ENCODE results near the gene ORAI3.

Gene ORAI3

DNA sequence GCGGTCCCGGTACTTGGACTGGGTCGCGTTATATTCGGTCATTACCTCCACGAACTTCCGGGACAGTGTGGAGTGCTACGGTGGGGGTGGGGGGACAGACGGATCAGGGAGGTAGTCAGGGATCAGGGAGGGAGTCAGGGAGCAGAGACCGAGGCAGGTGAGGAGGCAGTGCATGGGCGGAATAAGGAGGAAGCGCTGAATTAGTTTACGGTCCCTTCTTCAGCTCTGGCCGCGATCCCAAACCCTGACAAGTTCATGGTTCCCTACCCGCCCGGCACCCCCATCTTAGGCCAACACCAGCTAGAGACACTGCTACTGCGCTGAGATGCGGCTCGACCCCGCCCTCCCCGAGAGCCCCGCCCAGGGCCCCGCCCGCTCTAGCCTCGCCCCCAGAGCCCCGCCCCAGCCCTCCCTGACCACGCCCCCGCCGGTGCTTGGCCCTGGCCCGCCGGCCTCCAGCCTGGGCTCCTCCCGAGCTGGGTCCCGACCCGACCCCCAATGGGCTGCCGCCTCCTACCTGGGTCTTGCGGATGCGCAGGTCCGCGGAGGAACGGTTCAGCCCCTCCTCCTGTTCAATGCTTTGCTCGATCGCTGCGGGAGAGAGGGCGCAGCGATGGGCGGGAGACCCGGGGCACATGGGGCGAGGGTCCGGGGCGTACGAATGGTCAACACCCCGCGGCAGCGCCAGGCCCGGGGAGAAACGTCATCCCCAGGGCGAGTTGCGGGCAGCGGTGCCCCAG, 48.3 kb downstream of the ORAI3 start:
- Histone ChIP-seq H4K20me1 (no peaks in the 10 kb centered on the region), H3K4me1 (no peaks in the 10 kb centered on the region), H3K9ac (no peak overlapping the region), H3K27ac (no peak overlapping the region), H3K36me3 (no peaks in the 10 kb centered on the region), H3K4me2 (peak overlapping the region; percentile 59), H3K9me3 (no peaks in the 10 kb centered on the region), H3K4me3 (no peak overlapping the region), H3K27me3 (no peaks in the 10 kb centered on the region)
- no peak for TF ChIP-seq Cebpa-rat (IDR thresholded peaks at IDR 0.05)

DNA sequence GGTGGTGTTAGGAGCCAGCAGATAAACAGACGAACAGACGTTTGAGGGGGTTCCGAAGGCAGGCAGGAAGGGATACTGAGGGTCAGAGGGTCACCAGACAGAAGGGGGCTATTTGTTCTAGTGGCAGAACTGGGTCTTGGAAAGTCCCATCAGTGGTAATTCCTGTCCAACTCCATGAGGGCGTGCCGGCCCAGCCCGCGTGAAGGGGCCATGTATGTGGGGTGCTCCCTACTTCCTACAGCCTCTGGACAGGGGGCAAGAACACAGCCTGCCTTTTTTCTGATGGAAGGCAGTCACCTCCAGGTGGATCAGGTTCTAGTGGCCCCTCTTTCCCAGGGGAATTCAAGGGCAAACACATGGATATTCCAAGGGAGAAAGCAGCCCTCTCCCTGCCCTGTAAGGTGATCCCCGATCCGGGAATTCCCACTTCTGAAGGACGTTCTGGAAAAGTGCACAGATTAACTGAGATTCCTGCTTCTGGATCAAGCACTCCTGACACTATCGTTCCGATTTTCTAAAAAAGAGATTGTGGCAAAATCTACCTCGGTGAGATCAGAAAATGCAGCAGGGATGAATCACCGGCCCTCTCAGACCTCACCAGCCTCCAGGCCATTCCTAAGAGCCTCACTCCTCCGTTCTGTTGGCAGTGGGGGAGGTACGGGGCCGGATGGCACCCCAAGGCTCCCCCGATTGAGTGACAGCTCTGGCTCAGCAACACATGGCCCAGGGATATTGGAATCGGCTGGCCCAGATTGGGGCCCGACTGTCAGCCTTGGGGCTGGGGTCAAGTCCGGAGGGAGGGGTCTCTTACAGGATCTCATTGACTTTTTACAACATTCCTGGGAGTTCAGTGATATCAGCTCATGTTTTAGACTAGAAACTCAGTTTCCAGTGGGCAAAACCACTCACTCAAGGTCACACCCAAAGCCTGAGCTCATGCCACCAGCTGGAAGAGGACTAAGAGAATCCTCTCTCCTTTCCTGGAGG, 49.1 kb downstream of the ORAI3 start:
- H3K36me3 ChIP-seq: no peaks in the 10 kb centered on the region
- no peak overlapping the region for H3K27ac ChIP-seq
- no peak for TF ChIP-seq Cebpa-rat (IDR thresholded peaks at IDR 0.05)
- H3K4me3 ChIP-seq: no peak overlapping the region
- no peak overlapping the region for H3K4me2 ChIP-seq
- no peaks in the 10 kb centered on the region for H3K27me3 ChIP-seq
- no peaks in the 10 kb centered on the region for H3K9me3 ChIP-seq
- H3K4me1 ChIP-seq: no peaks in the 10 kb centered on the region
- no peak overlapping the region for H3K9ac ChIP-seq
- H4K20me1 ChIP-seq: no peaks in the 10 kb centered on the region

DNA sequence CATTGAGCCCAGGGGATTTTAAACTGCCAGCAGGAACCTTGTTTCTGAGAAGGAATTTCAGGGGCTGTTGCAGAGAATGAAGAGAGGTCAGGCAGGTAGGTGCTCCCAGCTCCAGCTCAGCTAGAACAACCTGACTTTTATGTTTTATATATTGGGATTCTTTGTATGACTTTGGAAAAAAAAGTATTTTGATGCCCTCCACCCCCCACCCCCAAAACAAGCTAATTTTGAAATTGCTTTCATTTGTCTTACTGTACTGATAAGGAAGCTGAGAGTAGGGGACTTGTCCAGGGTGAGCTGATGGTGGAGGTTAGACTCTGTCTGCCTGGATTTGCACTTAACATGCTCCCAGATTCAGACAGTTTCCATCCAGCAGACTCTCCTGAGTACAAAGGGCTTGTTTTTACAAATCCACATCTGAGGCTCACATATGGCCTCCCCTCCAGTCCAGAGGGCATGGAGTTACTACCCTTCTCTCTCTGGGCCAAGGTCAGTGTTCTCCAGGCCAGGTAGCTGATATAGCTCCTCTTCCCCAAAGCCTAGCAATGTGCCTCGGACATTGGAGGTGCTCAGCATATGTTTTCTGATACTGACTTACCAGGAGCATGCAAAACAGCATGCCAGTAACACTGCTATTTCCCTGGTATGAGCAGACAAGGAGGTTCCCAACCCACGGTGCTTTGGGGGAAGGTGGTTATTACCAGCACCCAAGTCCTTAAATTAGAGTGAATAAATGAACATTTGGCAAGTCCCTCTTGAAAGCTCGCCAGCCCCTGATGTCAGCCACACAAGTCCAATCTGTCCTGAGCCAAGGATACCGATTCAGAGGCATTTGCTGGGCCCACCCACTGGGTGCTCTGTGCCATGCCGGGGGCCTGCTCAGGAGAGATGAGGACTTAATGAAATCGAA, 50.2 kb downstream of the ORAI3 start:
- Histone ChIP-seq H3K27me3 (no peaks in the 10 kb centered on the region), H3K27ac (no peak overlapping the region), H3K4me2 (no peak overlapping the region), H3K36me3 (no peaks in the 10 kb centered on the region), H3K9me3 (no peaks in the 10 kb centered on the region), H3K4me1 (no peaks in the 10 kb centered on the region), H3K9ac (no peak overlapping the region), H4K20me1 (0 out of 2 replicates have a peak, but pooled peaks cover 7% of the 10 kb centered on the region), H3K4me3 (no peak overlapping the region)
- TF ChIP-seq Cebpa-rat (IDR thresholded peaks at IDR 0.05): no peak

DNA sequence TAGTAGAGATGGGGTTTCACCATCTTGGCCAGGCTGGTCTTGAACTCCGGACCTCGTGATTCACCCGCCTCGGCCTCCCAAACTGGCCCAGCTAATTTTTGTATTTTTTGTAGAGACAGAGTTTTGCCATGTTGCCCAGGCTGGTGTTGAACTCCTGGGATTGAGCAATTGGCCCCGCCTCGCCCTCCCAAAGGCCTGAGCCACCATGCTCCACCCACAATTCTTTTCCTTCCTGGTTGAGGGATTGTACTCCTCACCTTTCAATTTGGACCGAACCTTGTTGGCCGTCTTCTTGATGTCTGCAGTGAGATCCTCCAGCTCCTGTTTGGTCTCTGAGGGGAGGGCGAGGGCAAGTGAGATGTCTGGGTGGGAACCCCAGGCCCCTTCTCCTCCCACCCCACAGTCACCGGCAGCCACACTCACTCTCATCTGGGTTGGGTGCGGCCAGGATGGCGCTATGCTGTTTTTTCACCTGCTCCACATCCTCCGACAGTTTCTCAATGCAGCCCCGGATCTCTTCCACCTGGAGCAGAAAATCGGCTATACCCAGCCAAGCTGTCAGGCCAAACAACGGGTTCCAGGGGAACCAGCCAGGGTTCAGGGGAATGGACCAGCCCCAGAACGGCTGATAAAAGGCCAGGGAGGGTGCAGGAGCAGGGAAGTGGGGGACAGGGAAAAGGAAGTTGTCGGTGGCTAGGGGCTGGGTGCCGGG, 52.0 kb downstream of the ORAI3 start:
- Histone ChIP-seq H3K36me3 (no peaks in the 10 kb centered on the region), H4K20me1 (0 out of 2 replicates have a peak, but pooled peaks cover 8% of the 10 kb centered on the region), H3K9ac (no peak overlapping the region), H3K4me3 (no peak overlapping the region), H3K27ac (no peak overlapping the region), H3K4me1 (no peaks in the 10 kb centered on the region), H3K4me2 (no peak overlapping the region), H3K9me3 (no peaks in the 10 kb centered on the region), H3K27me3 (no peaks in the 10 kb centered on the region)
- no peak for TF ChIP-seq Cebpa-rat (IDR thresholded peaks at IDR 0.05)

DNA sequence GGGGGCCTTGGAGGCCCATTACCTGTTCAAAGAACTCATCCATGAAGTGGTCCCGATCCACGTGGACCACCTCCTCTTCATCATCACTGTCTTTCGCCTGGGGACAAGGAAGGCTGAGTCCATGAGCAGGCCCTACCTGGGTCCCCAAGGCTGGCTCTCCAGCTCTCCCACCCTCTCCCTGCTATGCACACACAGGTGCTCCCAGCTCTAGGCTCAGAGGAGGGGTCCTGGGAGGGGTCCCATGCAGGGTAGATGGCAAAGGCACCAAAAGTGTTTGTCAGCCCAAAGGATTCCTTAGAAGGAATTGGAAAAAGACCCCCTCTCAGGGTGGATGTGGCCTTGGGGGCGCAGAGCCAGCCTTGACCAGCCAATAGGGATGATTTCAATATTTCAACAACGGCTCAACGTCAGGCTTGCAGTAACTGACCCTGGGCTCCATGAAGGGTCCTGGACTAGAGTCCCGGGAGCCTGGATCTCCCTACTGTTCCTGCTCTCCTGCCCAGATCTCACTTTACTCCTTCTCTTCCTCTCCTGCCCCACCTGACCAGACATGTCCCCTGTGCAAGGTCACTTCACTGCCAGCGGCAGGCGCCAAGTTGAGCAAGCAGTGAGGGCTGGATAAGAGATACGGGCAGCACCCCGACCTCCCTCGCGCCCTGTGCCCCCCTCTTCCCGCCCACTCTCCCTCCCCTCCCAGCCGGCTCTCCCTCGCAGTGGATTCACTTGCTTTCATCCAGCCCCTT, 52.8 kb downstream of the ORAI3 start:
- H3K36me3 ChIP-seq: no peaks in the 10 kb centered on the region
- 0 out of 2 replicates have a peak, but pooled peaks cover 8% of the 10 kb centered on the region for H4K20me1 ChIP-seq
- H3K27ac ChIP-seq: no peak overlapping the region
- H3K4me2 ChIP-seq: no peak overlapping the region
- no peak for TF ChIP-seq Cebpa-rat (IDR thresholded peaks at IDR 0.05)
- no peaks in the 10 kb centered on the region for H3K27me3 ChIP-seq
- no peak overlapping the region for H3K9ac ChIP-seq
- no peak overlapping the region for H3K4me3 ChIP-seq
- no peaks in the 10 kb centered on the region for H3K4me1 ChIP-seq
- H3K9me3 ChIP-seq: no peaks in the 10 kb centered on the region

DNA sequence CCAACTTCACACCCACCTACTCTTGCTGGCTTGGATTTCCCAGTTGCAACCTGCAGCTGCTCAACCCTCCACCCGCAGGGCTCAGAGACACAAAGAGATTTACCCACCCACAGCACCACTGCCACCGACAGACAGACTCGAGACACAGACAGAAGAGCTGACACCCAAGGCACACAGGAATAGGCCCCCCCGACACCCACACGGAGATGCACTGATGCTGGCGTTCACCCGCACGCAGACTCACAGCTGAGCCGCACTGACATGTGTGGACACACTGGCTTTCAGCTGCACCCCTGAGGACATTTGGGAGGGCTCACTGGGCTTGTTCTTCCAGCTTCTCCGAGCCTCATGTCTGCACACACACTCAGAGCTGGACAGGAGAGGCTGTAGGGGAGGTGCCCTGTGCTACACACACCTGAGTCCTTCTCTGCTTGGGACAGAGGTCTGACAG, 53.4 kb downstream of the ORAI3 start:
- no peak overlapping the region for H3K4me2 ChIP-seq
- H3K27me3 ChIP-seq: no peaks in the 10 kb centered on the region
- H3K9me3 ChIP-seq: no peaks in the 10 kb centered on the region
- H3K9ac ChIP-seq: 0 out of 2 replicates have a peak overlapping the region, but pooled peaks have one; percentile 10
- peaks cover 4% of the 10 kb centered on the region for H3K4me1 ChIP-seq
- no peak overlapping the region for H3K4me3 ChIP-seq
- H3K27ac ChIP-seq: no peak overlapping the region
- TF ChIP-seq Cebpa-rat (IDR thresholded peaks at IDR 0.05): no peak
- H3K36me3 ChIP-seq: no peaks in the 10 kb centered on the region
- 0 out of 2 replicates have a peak, but pooled peaks cover 8% of the 10 kb centered on the region for H4K20me1 ChIP-seq

DNA sequence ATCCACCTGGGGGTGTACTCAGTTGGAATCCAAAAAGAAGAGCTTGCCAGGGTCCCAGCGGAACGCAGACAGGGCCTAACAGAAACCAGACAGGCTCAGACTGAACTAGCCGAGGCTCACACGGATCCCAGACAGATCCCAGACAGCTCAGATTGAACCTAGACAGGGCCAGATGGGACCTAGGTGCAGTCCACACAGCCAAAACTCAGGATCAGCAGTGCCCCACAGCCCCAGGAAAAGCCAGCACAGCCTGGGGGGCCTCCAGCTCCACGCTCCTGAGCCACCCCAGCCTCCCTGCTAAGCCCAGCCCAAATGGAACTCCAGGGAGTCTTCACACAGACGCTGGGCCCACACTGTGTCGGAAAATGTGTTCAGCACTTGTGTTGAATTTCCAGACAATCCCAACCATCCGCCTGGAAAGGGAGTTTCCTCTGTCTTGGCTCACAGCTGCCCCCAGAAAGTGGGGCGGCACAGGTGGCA, 54.0 kb downstream of the ORAI3 start:
- TF ChIP-seq Cebpa-rat (IDR thresholded peaks at IDR 0.05): no peak
- no peaks in the 10 kb centered on the region for H3K9me3 ChIP-seq

DNA sequence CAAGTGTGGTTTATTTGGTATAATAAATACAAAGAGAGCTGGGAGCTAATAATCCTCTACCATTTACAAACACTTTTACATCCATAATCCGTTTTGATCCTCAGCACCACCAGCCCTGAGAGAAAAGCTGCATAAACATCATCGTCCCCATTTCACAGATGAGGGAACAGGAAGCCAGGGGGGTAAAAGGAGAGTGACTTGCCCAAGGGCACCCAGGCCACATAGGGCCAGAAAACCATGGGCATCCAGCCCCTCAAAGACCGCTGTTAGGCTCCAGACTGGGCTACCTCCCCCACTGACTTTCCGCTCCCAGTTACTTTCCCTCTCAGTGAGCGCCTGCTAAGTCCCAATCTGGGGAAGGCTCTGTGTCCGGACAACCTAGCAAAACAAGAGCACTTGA, 54.9 kb downstream of the ORAI3 start:
- no peak overlapping the region for H3K27ac ChIP-seq

More for the DNA sequence above, 54.0 kb downstream of the ORAI3 start:
- no peaks in the 10 kb centered on the region for H3K36me3 ChIP-seq
- 0 out of 2 replicates have a peak, but pooled peaks cover 8% of the 10 kb centered on the region for H4K20me1 ChIP-seq
- no peak overlapping the region for H3K27ac ChIP-seq
- no peaks in the 10 kb centered on the region for H3K27me3 ChIP-seq
- 0 out of 2 replicates have a peak overlapping the region, but pooled peaks have one; percentile 10 for H3K9ac ChIP-seq
- peaks cover 10% of the 10 kb centered on the region for H3K4me1 ChIP-seq
- H3K4me2 ChIP-seq: no peak overlapping the region
- no peak overlapping the region for H3K4me3 ChIP-seq

More for the DNA sequence above, 54.9 kb downstream of the ORAI3 start:
- H3K4me1 ChIP-seq: peaks cover 17% of the 10 kb centered on the region
- H3K4me2 ChIP-seq: no peak overlapping the region
- TF ChIP-seq Cebpa-rat (IDR thresholded peaks at IDR 0.05): no peak
- H3K27me3 ChIP-seq: no peaks in the 10 kb centered on the region
- H3K9ac ChIP-seq: no peak overlapping the region
- H3K9me3 ChIP-seq: no peaks in the 10 kb centered on the region
- H3K36me3 ChIP-seq: no peaks in the 10 kb centered on the region
- no peak overlapping the region for H3K4me3 ChIP-seq
- H4K20me1 ChIP-seq: 0 out of 2 replicates have a peak, but pooled peaks cover 8% of the 10 kb centered on the region

Measured in BLaER1 (cell line).